ENCODE measurements around the gene RRM1.
A peak's percentile ranks its signal among the peaks of the same experiment; 100 is the strongest.
"Not testable (repeated sequence)": the region's sequence is repeated elsewhere in the genome, so short reads cannot be mapped to it uniquely, and the experiment has no call there.

Gene RRM1

GRCh38 chr11:4146070-4146771 lies 51.6 kb downstream of the RRM1 start:
- DNase-seq, result no peak

- DNase-seq, result no peak
Measured at GRCh38 chr11:4146772-4147098, 52.1 kb downstream of the RRM1 start.

- no peak for DNase-seq
Measured at GRCh38 chr11:4154503-4154902, 59.9 kb downstream of the RRM1 start.

- no peak for DNase-seq
Measured at GRCh38 chr11:4156571-4156970, 62.0 kb downstream of the RRM1 start.

- not testable (repeated sequence) for DNase-seq
Measured at GRCh38 chr11:4158818-4159217, 64.2 kb downstream of the RRM1 start.

GRCh38 chr11:4161305-4161704 lies 66.7 kb downstream of the RRM1 start:
- DNase-seq, result no peak

- DNase-seq, result no peak
Measured at GRCh38 chr11:4164884-4165590, 70.4 kb downstream of the RRM1 start.

- no peak for DNase-seq
Measured at GRCh38 chr11:4167292-4167691, 72.7 kb downstream of the RRM1 start.

GRCh38 chr11:4167758-4168157 lies 73.2 kb downstream of the RRM1 start:
- no peak for DNase-seq

GRCh38 chr11:4175620-4176350 lies 81.2 kb downstream of the RRM1 start:
- peak; percentile 3 for DNase-seq

- DNase-seq, result no peak
Measured at GRCh38 chr11:4178813-4179662, 84.4 kb downstream of the RRM1 start.

- DNase-seq, result no peak
Measured at GRCh38 chr11:4180441-4181183, 86.0 kb downstream of the RRM1 start.

- DNase-seq, result peak; percentile 39
Measured at GRCh38 chr11:4181782-4182721, 87.5 kb downstream of the RRM1 start.

GRCh38 chr11:4183410-4184057 lies 88.9 kb downstream of the RRM1 start:
- no peak for DNase-seq

- no peak for DNase-seq
Measured at GRCh38 chr11:4184163-4184916, 89.7 kb downstream of the RRM1 start.

- no peak for DNase-seq
Measured at GRCh38 chr11:4185561-4185960, 91.0 kb downstream of the RRM1 start.

GRCh38 chr11:4186464-4187054 lies 92.0 kb downstream of the RRM1 start:
- no peak for DNase-seq

GRCh38 chr11:4187055-4187988 lies 92.7 kb downstream of the RRM1 start:
- peak; percentile 86 for DNase-seq
